Testis (tissue), 2 donors: ENCODE results near the gene OR51G2.

Experiments used
- POLR2A ChIP-seq: fragments of 450-650 bp; IDR thresholded peaks from one replicate; pipeline ENCODE4 v1.6.1; 2017; ENCODE audit warnings: antibody characterized with exemption, mild to moderate bottlenecking, moderate library complexity
- TF ChIP-seq, protein P1 (sequence below), 3 experiments: fragments of 450-650 bp in 2 of 3; fragments of 200-600 bp in 1 of 3; sonication (generic) in 1 of 3; IDR thresholded peaks; one replicate each; pipeline ENCODE4 v1.5.1; 2016 to 2019; ENCODE audit warnings: antibody characterized with exemption in 3 of 3, mild to moderate bottlenecking in 2 of 3, moderate library complexity in 1 of 3

DNA sequence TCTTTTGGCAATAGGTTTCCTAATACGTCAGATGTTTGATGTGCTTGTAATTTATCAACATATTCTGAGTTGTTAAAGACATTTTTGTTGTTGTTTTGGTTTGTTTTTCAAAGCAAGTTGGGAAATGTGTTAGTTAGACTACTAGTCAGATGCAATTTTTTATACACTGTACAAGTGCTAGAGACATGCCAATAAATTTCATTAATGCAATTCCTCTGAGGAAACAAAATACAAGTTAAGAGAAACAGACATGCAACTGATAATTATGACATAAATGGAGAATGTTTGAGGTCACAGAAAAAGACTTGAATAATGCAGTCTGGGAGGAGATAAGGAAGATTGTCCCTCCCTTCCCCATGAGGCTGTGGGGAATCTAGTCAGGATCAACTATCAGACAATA, 31.6 kb downstream of the OR51G2 start:
- TF ChIP-seq, protein P1, sequence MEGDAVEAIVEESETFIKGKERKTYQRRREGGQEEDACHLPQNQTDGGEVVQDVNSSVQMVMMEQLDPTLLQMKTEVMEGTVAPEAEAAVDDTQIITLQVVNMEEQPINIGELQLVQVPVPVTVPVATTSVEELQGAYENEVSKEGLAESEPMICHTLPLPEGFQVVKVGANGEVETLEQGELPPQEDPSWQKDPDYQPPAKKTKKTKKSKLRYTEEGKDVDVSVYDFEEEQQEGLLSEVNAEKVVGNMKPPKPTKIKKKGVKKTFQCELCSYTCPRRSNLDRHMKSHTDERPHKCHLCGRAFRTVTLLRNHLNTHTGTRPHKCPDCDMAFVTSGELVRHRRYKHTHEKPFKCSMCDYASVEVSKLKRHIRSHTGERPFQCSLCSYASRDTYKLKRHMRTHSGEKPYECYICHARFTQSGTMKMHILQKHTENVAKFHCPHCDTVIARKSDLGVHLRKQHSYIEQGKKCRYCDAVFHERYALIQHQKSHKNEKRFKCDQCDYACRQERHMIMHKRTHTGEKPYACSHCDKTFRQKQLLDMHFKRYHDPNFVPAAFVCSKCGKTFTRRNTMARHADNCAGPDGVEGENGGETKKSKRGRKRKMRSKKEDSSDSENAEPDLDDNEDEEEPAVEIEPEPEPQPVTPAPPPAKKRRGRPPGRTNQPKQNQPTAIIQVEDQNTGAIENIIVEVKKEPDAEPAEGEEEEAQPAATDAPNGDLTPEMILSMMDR (IDR thresholded peaks at IDR 0.05) = no peak
- TF ChIP-seq POLR2A = no peak
